Measurements from ENCODE around the gene ARHGEF17.

DNA sequence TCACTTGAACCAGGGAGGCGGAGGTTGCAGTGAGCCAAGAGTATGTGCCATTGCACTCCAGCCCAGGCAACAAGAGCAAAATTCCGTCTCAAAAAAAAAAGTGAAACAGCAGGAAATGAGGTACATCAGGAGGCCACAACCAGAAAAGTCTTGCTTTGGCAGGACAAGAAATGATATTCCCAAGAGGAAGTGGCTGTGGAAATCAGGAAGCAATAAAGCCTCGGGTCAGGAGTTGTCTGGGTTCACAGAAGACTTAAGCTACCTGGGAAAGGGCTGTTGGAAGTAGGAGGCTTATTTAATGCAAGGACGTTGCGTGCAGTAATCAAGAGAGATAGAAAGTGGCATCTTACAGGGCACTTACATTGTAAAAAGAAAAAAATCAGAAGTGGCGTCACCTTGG is 58.9 kb downstream of the ARHGEF17 start:
- TF ChIP-seq POLR2A (IDR thresholded peaks at IDR 0.05; ENCODE audit: low read length) (no peak), GATA1 (IDR thresholded peaks at IDR 0.05; ENCODE audit: low read depth, low read length) (no peak)

Data from erythroblast (primary cell).